ENCODE measurements around the gene BAD. TPM values are rescaled to one million over a fixed set of nuclear protein-coding genes. Genes with fewer than 3 reads are reported as not detected.
A peak's percentile ranks its signal among the peaks of the same experiment; 100 is the strongest.

BAD gene
- total and polyA plus RNA-seq, 2 of the 13 experiments (the other 11 are each of a cell fraction or from before 2014, with no cell fraction given) = 17.9 to 28.5 TPM

DNA sequence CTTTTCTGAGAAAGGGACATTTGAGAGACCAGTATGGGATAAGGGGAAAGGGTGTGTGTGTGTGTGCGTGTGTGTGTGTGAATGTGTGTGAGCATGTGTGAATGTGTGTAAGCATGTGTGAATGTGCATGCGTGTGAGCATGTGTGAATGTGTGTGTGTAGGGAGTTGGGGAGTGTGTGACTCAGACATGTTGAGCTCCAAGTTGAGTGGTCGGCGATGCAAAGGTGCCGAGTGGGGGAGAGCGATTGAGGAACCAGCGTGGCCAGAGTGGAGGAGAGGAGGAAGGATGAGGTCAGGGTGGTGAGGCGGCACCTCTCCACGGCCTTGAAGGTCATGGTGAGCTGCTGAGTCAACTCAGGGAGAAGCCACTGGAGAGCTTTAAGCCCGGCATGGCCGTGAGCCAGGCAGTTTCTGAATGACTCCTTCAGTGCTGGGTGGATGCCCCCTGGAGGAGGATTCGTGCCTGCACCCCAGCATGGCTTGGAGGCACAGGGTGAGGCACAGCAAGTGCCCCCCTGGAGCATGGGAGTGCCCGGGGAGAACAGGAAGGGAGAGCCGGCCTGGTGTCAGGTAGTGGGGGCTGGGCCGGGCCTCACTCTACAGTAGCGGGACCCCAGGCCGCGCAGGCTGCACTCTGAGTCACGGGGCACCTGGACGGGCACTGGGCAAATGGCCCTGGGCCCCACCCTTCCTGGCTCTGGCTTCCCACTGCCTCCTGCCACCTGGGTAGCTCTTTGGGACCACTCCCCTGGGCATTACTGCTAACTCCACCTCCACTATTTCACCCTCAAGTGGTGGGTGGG, 47.3 kb upstream of the BAD start:
- BruUV-seq (replicated peaks) = no TSS peak
- Histone ChIP-seq H3K4me1 (ENCODE audit: insufficient read depth, low read length) (peaks cover 27% of the 10 kb centered on the region), H3K27me3 (ENCODE audit: control insufficient read depth in 1 of 2, insufficient read depth in 2 of 2, low read length in 2 of 2) (peaks cover 3 to 7% of the 10 kb centered on the region in 2 experiments; a peak in 3 of 5 replicates), H4K20me1 (ENCODE audit: insufficient read depth, low read length) (no peaks in the 10 kb centered on the region), H3K36me3 (replicated peaks in 1 of 2; ENCODE audit: control insufficient read depth in 1 of 2, insufficient read depth in 2 of 2, low read length in 2 of 2) (no peaks in the 10 kb centered on the region), H3K4me3 (replicated peaks in 1 of 3; ENCODE audit: insufficient read depth in 1 of 3, low read depth in 2 of 3, low read length in 3 of 3) (peak overlapping the region; percentile 1 to 68 (median 5); a peak in 5 of 6 replicates), H3K9ac (ENCODE audit: insufficient read depth, low read depth, low read length) (peak overlapping the region; percentile 50), H2AFZ (ENCODE audit: low read length) (peak overlapping the region; percentile 35), H3K4me2 (ENCODE audit: low read depth, low read length) (peak overlapping the region; percentile 85), H3K79me2 (ENCODE audit: insufficient read depth, low read length) (no peaks in the 10 kb centered on the region), H3K27ac (ENCODE audit: extremely low read length, insufficient read depth, low read length) (no peak overlapping the region), H3K9me3 (ENCODE audit: low read length) (no peaks in the 10 kb centered on the region)
- in situ Hi-C loops (cut with HindIII; ENCODE audit: extremely low pct_ligation_motif_present, low pct_unique_long_range_greater_than_20kb) = no loop called here
- DNase-seq (ENCODE audit: low spot score) = peak; percentile 69
- FAIRE-seq = peak; percentile 71
- WGBS (ENCODE audit: low lambda C conversion rate) = 10% methylated on average over 10 of the region's 20 CpGs
- peak; percentile 91 for ATAC-seq
- POLR2A ChIA-PET = interaction anchor here (0.6 to 1.9 kb wide), 12 partner anchors 8 to 127 kb away, joined by 3 to 33 read pairs (median 4); partner anchors contain the start of genes ESRRA, FKBP2, PRDX5 and TRMT112
- CTCF ChIA-PET (ENCODE audit: low intra/inter-chr PET ratio, low total read pairs) = interaction anchor here (1.0 kb wide), 1 partner anchor 31 kb away, joined by 5 read pairs; no protein-coding TSS in a partner anchor
- intact Hi-C loops (cut with micrococcal nuclease; ENCODE audit: unreplicated experiment) = no loop called here
- TF ChIP-seq ZBTB7B (CRISPR knock-in tag; IDR thresholded peaks at IDR 0.05) (0 out of 2 replicates have a peak, but pooled peaks have one; percentile 58), SPEN (CRISPR knock-in tag; IDR thresholded peaks at IDR 0.05; ENCODE audit: low read depth) (no peak), ZNF713 (CRISPR knock-in tag; IDR thresholded peaks at IDR 0.05) (0 out of 2 replicates have a peak, but pooled peaks have one; percentile 47), GATAD2A (CRISPR knock-in tag; IDR thresholded peaks at IDR 0.05) (0 out of 2 replicates have a peak, but pooled peaks have one; percentile 39), MAFK (conservative IDR thresholded peaks at IDR 0.05 in 1 of 2, IDR thresholded peaks at IDR 0.05 in 1 of 2; ENCODE audit: low read length in 2 of 2) (0 out of 4 replicates have a peak, but pooled peaks of 1 of the 2 experiments have one; percentile 14), RAD51 (IDR thresholded peaks at IDR 0.05; ENCODE audit: borderline replicate concordance) (no peak), GABPB1 (CRISPR knock-in tag; IDR thresholded peaks at IDR 0.05) (peak; percentile 40; the same call in 1 of the 2 replicates), TEAD3 (CRISPR knock-in tag; optimal IDR thresholded peaks at IDR 0.05; ENCODE audit: borderline replicate concordance) (peak; percentile 26), PITX1 (CRISPR knock-in tag; IDR thresholded peaks at IDR 0.05) (no peak), NFKB2 (CRISPR knock-in tag; IDR thresholded peaks at IDR 0.05; ENCODE audit: borderline replicate concordance) (no peak), FOXO1 (CRISPR knock-in tag; IDR thresholded peaks at IDR 0.05) (0 out of 2 replicates have a peak, but pooled peaks have one; percentile 14), SRSF1 (optimal IDR thresholded peaks at IDR 0.05; ENCODE audit: low read depth, low read length) (peak; percentile 49), ZNF335 (CRISPR knock-in tag; IDR thresholded peaks at IDR 0.05) (0 out of 2 replicates have a peak, but pooled peaks have one; percentile 38), PCBP1 (IDR thresholded peaks at IDR 0.05; ENCODE audit: borderline replicate concordance, low read depth, low read length) (0 out of 2 replicates have a peak, but pooled peaks have one; percentile 17)
- TF ChIP-seq, protein P1, sequence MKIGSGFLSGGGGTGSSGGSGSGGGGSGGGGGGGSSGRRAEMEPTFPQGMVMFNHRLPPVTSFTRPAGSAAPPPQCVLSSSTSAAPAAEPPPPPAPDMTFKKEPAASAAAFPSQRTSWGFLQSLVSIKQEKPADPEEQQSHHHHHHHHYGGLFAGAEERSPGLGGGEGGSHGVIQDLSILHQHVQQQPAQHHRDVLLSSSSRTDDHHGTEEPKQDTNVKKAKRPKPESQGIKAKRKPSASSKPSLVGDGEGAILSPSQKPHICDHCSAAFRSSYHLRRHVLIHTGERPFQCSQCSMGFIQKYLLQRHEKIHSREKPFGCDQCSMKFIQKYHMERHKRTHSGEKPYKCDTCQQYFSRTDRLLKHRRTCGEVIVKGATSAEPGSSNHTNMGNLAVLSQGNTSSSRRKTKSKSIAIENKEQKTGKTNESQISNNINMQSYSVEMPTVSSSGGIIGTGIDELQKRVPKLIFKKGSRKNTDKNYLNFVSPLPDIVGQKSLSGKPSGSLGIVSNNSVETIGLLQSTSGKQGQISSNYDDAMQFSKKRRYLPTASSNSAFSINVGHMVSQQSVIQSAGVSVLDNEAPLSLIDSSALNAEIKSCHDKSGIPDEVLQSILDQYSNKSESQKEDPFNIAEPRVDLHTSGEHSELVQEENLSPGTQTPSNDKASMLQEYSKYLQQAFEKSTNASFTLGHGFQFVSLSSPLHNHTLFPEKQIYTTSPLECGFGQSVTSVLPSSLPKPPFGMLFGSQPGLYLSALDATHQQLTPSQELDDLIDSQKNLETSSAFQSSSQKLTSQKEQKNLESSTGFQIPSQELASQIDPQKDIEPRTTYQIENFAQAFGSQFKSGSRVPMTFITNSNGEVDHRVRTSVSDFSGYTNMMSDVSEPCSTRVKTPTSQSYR (CRISPR knock-in tag; IDR thresholded peaks at IDR 0.05; ENCODE audit: borderline replicate concordance) = no peak
- TF ChIP-seq, protein P2, sequence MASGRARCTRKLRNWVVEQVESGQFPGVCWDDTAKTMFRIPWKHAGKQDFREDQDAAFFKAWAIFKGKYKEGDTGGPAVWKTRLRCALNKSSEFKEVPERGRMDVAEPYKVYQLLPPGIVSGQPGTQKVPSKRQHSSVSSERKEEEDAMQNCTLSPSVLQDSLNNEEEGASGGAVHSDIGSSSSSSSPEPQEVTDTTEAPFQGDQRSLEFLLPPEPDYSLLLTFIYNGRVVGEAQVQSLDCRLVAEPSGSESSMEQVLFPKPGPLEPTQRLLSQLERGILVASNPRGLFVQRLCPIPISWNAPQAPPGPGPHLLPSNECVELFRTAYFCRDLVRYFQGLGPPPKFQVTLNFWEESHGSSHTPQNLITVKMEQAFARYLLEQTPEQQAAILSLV (CRISPR knock-in tag; IDR thresholded peaks at IDR 0.05; ENCODE audit: borderline replicate concordance) = 0 out of 2 replicates have a peak, but pooled peaks have one; percentile 21
- TF ChIP-seq, protein P3, sequence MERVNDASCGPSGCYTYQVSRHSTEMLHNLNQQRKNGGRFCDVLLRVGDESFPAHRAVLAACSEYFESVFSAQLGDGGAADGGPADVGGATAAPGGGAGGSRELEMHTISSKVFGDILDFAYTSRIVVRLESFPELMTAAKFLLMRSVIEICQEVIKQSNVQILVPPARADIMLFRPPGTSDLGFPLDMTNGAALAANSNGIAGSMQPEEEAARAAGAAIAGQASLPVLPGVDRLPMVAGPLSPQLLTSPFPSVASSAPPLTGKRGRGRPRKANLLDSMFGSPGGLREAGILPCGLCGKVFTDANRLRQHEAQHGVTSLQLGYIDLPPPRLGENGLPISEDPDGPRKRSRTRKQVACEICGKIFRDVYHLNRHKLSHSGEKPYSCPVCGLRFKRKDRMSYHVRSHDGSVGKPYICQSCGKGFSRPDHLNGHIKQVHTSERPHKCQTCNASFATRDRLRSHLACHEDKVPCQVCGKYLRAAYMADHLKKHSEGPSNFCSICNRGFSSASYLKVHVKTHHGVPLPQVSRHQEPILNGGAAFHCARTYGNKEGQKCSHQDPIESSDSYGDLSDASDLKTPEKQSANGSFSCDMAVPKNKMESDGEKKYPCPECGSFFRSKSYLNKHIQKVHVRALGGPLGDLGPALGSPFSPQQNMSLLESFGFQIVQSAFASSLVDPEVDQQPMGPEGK (CRISPR knock-in tag; IDR thresholded peaks at IDR 0.05) = peak; percentile 51; the same call in 1 of the 2 replicates
